PC-9 (cell line): ENCODE data around the gene TBX10. TPM values are rescaled to one million over a fixed set of nuclear protein-coding genes. Genes with fewer than 3 reads are reported as not detected.
"Not testable (repeated sequence)": the region's sequence is repeated elsewhere in the genome, so short reads cannot be mapped to it uniquely, and the experiment has no call there.

Experiments used
- Bru-seq: library from RNA; stranded (reverse); fragments of 400-500 nt; gene quantifications from one replicate; lab custom pipeline; 2021; lab: Mats Ljungman, UMichigan
- BruChase-seq, 2 experiments: library from RNA; stranded (reverse); fragments of 400-500 nt; gene quantifications; one replicate each; lab custom pipeline; 2021; lab: Mats Ljungman, UMichigan
- BruUV-seq: library from RNA; stranded (reverse); fragments of 400-500 nt; replicated peaks from 2 replicates; lab custom pipeline; 2021; lab: Mats Ljungman, UMichigan
- CTCF ChIA-PET: fragments of 300-600 bp; sonication (Branson Sonifier 250); formaldehyde crosslinking; loops from one replicate; lab custom pipeline; 2022; ENCODE audit warnings: antibody characterized with exemption; lab: Charles Lee
- POLR2A ChIA-PET: fragments of 300-600 bp; sonication (Branson Sonifier 250); formaldehyde crosslinking; loops from one replicate; lab custom pipeline; 2022; ENCODE audit warnings: antibody characterized with exemption; ENCODE audit not compliant: unreplicated experiment; lab: Charles Lee
- DNase-seq, 2 experiments: peaks; one replicate each; pipeline versions ENCODE4 v3.0.0 to v3.0.0-alpha.2; 2015 to 2022; ENCODE audit warnings: mixed read lengths in 1 of 2
- H2AFZ ChIP-seq: fragments of 200-600 bp; sonication (generic); 2 replicates; pipeline ENCODE4 v1.8.1; 2017; ENCODE audit warnings: antibody characterized with exemption
- H3F3A ChIP-seq: fragments of 200-600 bp; sonication (generic); 2 replicates; pipeline ENCODE4 v1.8.1; 2017; ENCODE audit warnings: antibody characterized with exemption, mild to moderate bottlenecking, low read depth; ENCODE audit not compliant: insufficient read depth
- H3K27ac ChIP-seq: fragments of 200-600 bp; sonication (generic); 2 replicates; pipeline ENCODE4 v1.6.1; 2016; ENCODE audit warnings: mixed run types
- H3K27me3 ChIP-seq: fragments of 200-600 bp; sonication (generic); 2 replicates; pipeline ENCODE4 v1.6.1; 2016; ENCODE audit warnings: low read depth, mixed run types; ENCODE audit not compliant: insufficient read depth
- H3K36me3 ChIP-seq: fragments of 200-600 bp; sonication (generic); 2 replicates; pipeline ENCODE4 v1.6.1; 2016; ENCODE audit warnings: low read depth, mixed run types
- H3K4me1 ChIP-seq: fragments of 200-600 bp; sonication (generic); replicated peaks from 2 replicates; pipeline ENCODE4 v1.6.1; 2016; ENCODE audit warnings: mixed run types; ENCODE audit not compliant: insufficient read depth
- H3K4me2 ChIP-seq: fragments of 200-600 bp; sonication (generic); 2 replicates; pipeline ENCODE4 v1.6.1; 2017; ENCODE audit warnings: mixed run types
- H3K4me3 ChIP-seq: fragments of 200-600 bp; sonication (generic); 2 replicates; pipeline ENCODE4 v1.6.1; 2016; ENCODE audit warnings: mixed run types
- H3K79me2 ChIP-seq: fragments of 200-600 bp; sonication (generic); 2 replicates; pipeline ENCODE4 v1.6.1; 2017; ENCODE audit warnings: low read depth, mixed run types
- H3K9me2 ChIP-seq: fragments of 200-600 bp; sonication (generic); 2 replicates; pipeline ENCODE4 v1.8.1; 2017; ENCODE audit warnings: mild to moderate bottlenecking; ENCODE audit not compliant: insufficient read depth
- H3K9me3 ChIP-seq: fragments of 200-600 bp; sonication (generic); 2 replicates; pipeline ENCODE4 v1.8.1; 2016; ENCODE audit warnings: low read depth; ENCODE audit not compliant: insufficient read depth
- H4K20me1 ChIP-seq: fragments of 200-600 bp; sonication (generic); 2 replicates; pipeline ENCODE4 v1.8.1; 2017; ENCODE audit not compliant: insufficient read depth
- CTCF ChIP-seq: fragments of 200-600 bp; sonication (generic); conservative IDR thresholded peaks from 2 replicates; pipeline ENCODE4 v1.6.1; 2017; ENCODE audit warnings: mixed run types, antibody characterized with exemption, mild to moderate bottlenecking, moderate library complexity
- EZH2 ChIP-seq: fragments of 200-600 bp; sonication (generic); IDR thresholded peaks from 2 replicates; pipeline ENCODE4 v1.8.0; 2017; ENCODE audit warnings: antibody characterized with exemption, low read depth
- intact Hi-C: fragments of 100-400 bp; cut with micrococcal nuclease; formaldehyde crosslinking; loops from one replicate; pipeline ENCODE4 v1.10.0; 2022; ENCODE audit not compliant: unreplicated experiment
- long read RNA-seq: library from polyadenylated mRNA; stranded (forward); transcript quantifications from one replicate; pipeline ENCODE4 v2.0.0, GENCODE V29; 2022
- total RNA-seq: library from RNA; stranded (reverse); gene quantifications from 2 replicates; pipeline ENCODE4 v1.2.3, GENCODE V29; 2021

The TBX10 gene
- not detected in 2 replicates for total RNA-seq
- not detected for Bru-seq, nascent RNA
- not detected for BruChase-seq, experiment 1, labeled RNA remaining after a 2-hour chase
- not detected for BruChase-seq, experiment 2, labeled RNA remaining after a 6-hour chase
- long read RNA-seq, partial matches to known transcripts: 0 of 1 reads
- long read RNA-seq, other reads (novel, unspliced or antisense): 1 of 1 reads

GRCh38 chr11:67639438-67639859, at the start of gene TBX10:
TBX10 (minus strand) TSS chr11:67639763; CDS start chr11:67639472, 291 bp downstream.
- Histone ChIP-seq H3K4me1 (no peaks in the 10 kb centered on the region), H2AFZ (no peak within 1 kb of the TSS), H3K4me3 (no peak within 1 kb of the TSS), H3K4me2 (no peak within 1 kb of the TSS), H4K20me1 (no peaks in the 10 kb centered on the region), H3K27me3 (peaks cover 17% of the 10 kb centered on the region), H3K36me3 (no peaks in the 10 kb centered on the region), H3K27ac (no peak within 1 kb of the TSS), H3K9me3 (no peaks in the 10 kb centered on the region), H3F3A (peaks cover 7% of the 10 kb centered on the region; the same call in 1 of the 2 replicates), H3K79me2 (no peaks in the 10 kb centered on the region), H3K9me2 (no peaks in the 10 kb centered on the region)
- ChIA-PET CTCF (no interaction called here), POLR2A (no interaction called here)
- TF ChIP-seq CTCF: no peak
- TF ChIP-seq EZH2: no peak
- intact Hi-C loops: no loop called here
- BruUV-seq: no TSS peak
- no peak for DNase-seq

GRCh38 chr11:67689178-67689577, 49.6 kb upstream of the TBX10 start:
- no peaks in the 10 kb centered on the region for H3K36me3 ChIP-seq
- ChIA-PET POLR2A (no interaction called here), CTCF (no interaction called here)
- H3K4me2 ChIP-seq: no peak overlapping the region
- TF ChIP-seq CTCF: no peak
- H3K9me2 ChIP-seq: no peaks in the 10 kb centered on the region
- no peaks in the 10 kb centered on the region for H4K20me1 ChIP-seq
- H2AFZ ChIP-seq: no peak overlapping the region
- intact Hi-C loops: no loop called here
- peaks cover 4% of the 10 kb centered on the region for H3F3A ChIP-seq
- H3K79me2 ChIP-seq: no peaks in the 10 kb centered on the region
- no TSS peak for BruUV-seq
- no peak overlapping the region for H3K27ac ChIP-seq
- no peak for DNase-seq
- H3K9me3 ChIP-seq: no peaks in the 10 kb centered on the region
- H3K4me1 ChIP-seq: peaks cover 17% of the 10 kb centered on the region
- no peak overlapping the region for H3K4me3 ChIP-seq
- no peaks in the 10 kb centered on the region for H3K27me3 ChIP-seq

GRCh38 chr11:67687986-67688385, 48.4 kb upstream of the TBX10 start:
- POLR2A ChIA-PET: no interaction called here
- Histone ChIP-seq H3K4me3 (no peak overlapping the region), H3K27me3 (no peaks in the 10 kb centered on the region), H4K20me1 (no peaks in the 10 kb centered on the region), H3F3A (peaks cover 14% of the 10 kb centered on the region), H3K4me1 (peaks cover 27% of the 10 kb centered on the region), H3K9me3 (no peaks in the 10 kb centered on the region), H2AFZ (no peak overlapping the region), H3K9me2 (no peaks in the 10 kb centered on the region), H3K36me3 (no peaks in the 10 kb centered on the region), H3K4me2 (no peak overlapping the region), H3K79me2 (no peaks in the 10 kb centered on the region), H3K27ac (no peak overlapping the region)
- TF ChIP-seq CTCF (no peak), EZH2 (no peak)
- DNase-seq: no peak
- no TSS peak for BruUV-seq
- intact Hi-C loops: no loop called here
- CTCF ChIA-PET: no interaction called here

GRCh38 chr11:67685641-67686332, 46.2 kb upstream of the TBX10 start:
- Histone ChIP-seq H3F3A (peaks cover 33% of the 10 kb centered on the region), H3K4me1 (peaks cover 49% of the 10 kb centered on the region)
- H2AFZ ChIP-seq, H3K4me3 ChIP-seq, intact Hi-C loops, H3K9me2 ChIP-seq, H3K27me3 ChIP-seq, POLR2A ChIA-PET, DNase-seq, H4K20me1 ChIP-seq, H3K27ac ChIP-seq, BruUV-seq, H3K4me2 ChIP-seq, H3K9me3 ChIP-seq, H3K36me3 ChIP-seq, H3K79me2 ChIP-seq: not testable (repeated sequence)
- CTCF ChIA-PET: interaction anchor here (0.6 to 0.7 kb wide), 2 partner anchors 21 to 663 kb away, joined by 6 to 7 read pairs; partner anchors contain the start of gene SYT12
